ENCODE measurements around the gene WBP2. TPM values are rescaled to one million over a fixed set of nuclear protein-coding genes. Genes with fewer than 3 reads are reported as not detected.

The WBP2 gene
- total and polyA plus RNA-seq, 10 of the 15 experiments (the other 5 are each of a cell fraction or from before 2014, with no cell fraction given), result 1.5 to 57.3 (median 27.5) TPM

DNA sequence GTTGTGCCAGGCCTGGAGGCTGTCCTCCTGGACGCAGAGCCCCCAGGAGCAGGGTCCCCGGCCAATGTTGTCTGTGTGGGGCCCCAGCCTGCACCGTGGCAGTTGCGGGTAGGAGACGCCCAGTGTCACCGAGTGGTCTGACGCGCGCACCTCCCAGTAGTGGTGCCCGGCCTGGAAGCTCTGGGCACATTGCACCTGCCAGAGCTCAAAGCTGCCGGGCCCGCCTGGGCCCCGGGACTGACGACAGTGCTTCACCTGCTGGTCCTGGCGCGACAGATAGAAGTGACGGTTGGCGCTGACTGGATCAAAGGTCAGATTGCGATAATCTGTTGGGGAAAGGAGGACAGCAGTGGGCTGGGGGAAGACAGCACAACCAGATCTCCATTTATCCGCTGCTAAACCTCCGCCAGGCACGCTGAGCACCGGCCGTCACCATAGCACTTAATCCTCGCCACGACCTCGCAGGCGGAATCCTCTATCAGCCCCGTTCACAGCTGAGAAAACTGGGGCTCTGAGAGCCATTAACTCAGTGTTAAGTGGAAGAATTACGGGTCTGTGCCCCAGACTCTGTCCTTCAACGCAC lies 36.0 kb upstream of the WBP2 start:
- no peak overlapping the region for H3K9ac ChIP-seq (ENCODE audit: control insufficient read depth, insufficient read depth, low read length)
- in situ Hi-C loops (cut with MboI) (no loop called here), intact Hi-C loops (cut with micrococcal nuclease; ENCODE audit: unreplicated experiment) (no loop called here)
- H3K4me3 ChIP-seq, result no peak overlapping the region
- no peak overlapping the region for H3K4me2 ChIP-seq (ENCODE audit: control insufficient read depth, insufficient read depth)
- H2AFZ ChIP-seq (ENCODE audit: control insufficient read depth, low read depth, low read length), result no peak overlapping the region
- peaks cover 13% of the 10 kb centered on the region for H3K79me2 ChIP-seq (ENCODE audit: control insufficient read depth, insufficient read depth, low read length)
- H3K9me3 ChIP-seq (replicated peaks; ENCODE audit: control insufficient read depth, insufficient read depth, low read length), result no peaks in the 10 kb centered on the region
- BruUV-seq (replicated peaks), result no TSS peak
- DNase-seq (ENCODE audit: low read depth, low spot score), result no peak
- ChIA-PET CTCF (interaction anchor here (1.1 to 2.2 kb wide), 2 partner anchors 11 to 30 kb away, joined by 3 to 4 read pairs; no protein-coding TSS in a partner anchor), SMC1A (ENCODE audit: uncharacterized antibody, unreplicated experiment) (interaction anchor here (1.4 kb wide), 1 partner anchor 42 kb away, joined by 3 read pairs; no protein-coding TSS in a partner anchor), POLR2A (no interaction called here), RAD21 (ENCODE audit: unreplicated experiment) (no interaction called here)
- WGBS (ENCODE audit: insufficient coverage, insufficient replicate concordance, low lambda C conversion rate, missing lambda C conversion rate), result 97% methylated on average over 31 of the region's 31 CpGs
- no peaks in the 10 kb centered on the region for H3K27me3 ChIP-seq (replicated peaks in 1 of 2; ENCODE audit: control insufficient read depth in 2 of 2, insufficient read depth in 2 of 2, low read length in 1 of 2)
- no peak for ATAC-seq
- H3K4me1 ChIP-seq (ENCODE audit: control insufficient read depth, insufficient read depth, low read length), result peaks cover 6% of the 10 kb centered on the region
- peaks cover 0 to 4% of the 10 kb centered on the region in 2 experiments; a peak in 3 of 4 replicates for H3K36me3 ChIP-seq (ENCODE audit: control insufficient read depth in 2 of 2, insufficient read depth in 2 of 2, low read length in 1 of 2)
- H4K20me1 ChIP-seq (ENCODE audit: control insufficient read depth, insufficient read depth), result no peaks in the 10 kb centered on the region
- FAIRE-seq, result no peak
- no peak overlapping the region for H3K27ac ChIP-seq (ENCODE audit: control insufficient read depth, insufficient read depth)
- TF ChIP-seq NRF1 (conservative IDR thresholded peaks at IDR 0.05; ENCODE audit: low read depth, low read length) (no peak), ZNF24 (IDR thresholded peaks at IDR 0.05) (no peak), NR2C2 (IDR thresholded peaks at IDR 0.05; ENCODE audit: borderline replicate concordance, control insufficient read depth, insufficient read length, low read depth) (no peak), RUNX3 (IDR thresholded peaks at IDR 0.05; ENCODE audit: low read length) (no peak), IKZF1 (conservative IDR thresholded peaks at IDR 0.05) (no peak), FOXM1 (IDR thresholded peaks at IDR 0.05; ENCODE audit: low read depth, low read length) (no peak), NFYB (IDR thresholded peaks at IDR 0.05; ENCODE audit: insufficient read depth, low read depth, low read length) (no peak), ZNF384 (IDR thresholded peaks at IDR 0.05; ENCODE audit: borderline replicate concordance, low read depth, low read length) (no peak), CBX3 (IDR thresholded peaks at IDR 0.05; ENCODE audit: borderline replicate concordance, low read depth) (no peak), SIN3A (IDR thresholded peaks at IDR 0.05; ENCODE audit: low read depth, low read length) (no peak), HDGF (IDR thresholded peaks at IDR 0.05) (no peak), NBN (IDR thresholded peaks at IDR 0.05) (no peak)
- TF ChIP-seq, protein P1, sequence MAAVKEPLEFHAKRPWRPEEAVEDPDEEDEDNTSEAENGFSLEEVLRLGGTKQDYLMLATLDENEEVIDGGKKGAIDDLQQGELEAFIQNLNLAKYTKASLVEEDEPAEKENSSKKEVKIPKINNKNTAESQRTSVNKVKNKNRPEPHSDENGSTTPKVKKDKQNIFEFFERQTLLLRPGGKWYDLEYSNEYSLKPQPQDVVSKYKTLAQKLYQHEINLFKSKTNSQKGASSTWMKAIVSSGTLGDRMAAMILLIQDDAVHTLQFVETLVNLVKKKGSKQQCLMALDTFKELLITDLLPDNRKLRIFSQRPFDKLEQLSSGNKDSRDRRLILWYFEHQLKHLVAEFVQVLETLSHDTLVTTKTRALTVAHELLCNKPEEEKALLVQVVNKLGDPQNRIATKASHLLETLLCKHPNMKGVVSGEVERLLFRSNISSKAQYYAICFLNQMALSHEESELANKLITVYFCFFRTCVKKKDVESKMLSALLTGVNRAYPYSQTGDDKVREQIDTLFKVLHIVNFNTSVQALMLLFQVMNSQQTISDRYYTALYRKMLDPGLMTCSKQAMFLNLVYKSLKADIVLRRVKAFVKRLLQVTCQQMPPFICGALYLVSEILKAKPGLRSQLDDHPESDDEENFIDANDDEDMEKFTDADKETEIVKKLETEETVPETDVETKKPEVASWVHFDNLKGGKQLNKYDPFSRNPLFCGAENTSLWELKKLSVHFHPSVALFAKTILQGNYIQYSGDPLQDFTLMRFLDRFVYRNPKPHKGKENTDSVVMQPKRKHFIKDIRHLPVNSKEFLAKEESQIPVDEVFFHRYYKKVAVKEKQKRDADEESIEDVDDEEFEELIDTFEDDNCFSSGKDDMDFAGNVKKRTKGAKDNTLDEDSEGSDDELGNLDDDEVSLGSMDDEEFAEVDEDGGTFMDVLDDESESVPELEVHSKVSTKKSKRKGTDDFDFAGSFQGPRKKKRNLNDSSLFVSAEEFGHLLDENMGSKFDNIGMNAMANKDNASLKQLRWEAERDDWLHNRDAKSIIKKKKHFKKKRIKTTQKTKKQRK (IDR thresholded peaks at IDR 0.05; ENCODE audit: low read depth, low read length), result no peak
- TF ChIP-seq, protein P2, sequence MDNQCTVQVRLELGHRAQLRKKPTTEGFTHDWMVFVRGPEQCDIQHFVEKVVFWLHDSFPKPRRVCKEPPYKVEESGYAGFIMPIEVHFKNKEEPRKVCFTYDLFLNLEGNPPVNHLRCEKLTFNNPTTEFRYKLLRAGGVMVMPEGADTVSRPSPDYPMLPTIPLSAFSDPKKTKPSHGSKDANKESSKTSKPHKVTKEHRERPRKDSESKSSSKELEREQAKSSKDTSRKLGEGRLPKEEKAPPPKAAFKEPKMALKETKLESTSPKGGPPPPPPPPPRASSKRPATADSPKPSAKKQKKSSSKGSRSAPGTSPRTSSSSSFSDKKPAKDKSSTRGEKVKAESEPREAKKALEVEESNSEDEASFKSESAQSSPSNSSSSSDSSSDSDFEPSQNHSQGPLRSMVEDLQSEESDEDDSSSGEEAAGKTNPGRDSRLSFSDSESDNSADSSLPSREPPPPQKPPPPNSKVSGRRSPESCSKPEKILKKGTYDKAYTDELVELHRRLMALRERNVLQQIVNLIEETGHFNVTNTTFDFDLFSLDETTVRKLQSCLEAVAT (IDR thresholded peaks at IDR 0.05), result no peak
- TF ChIP-seq, protein P3, sequence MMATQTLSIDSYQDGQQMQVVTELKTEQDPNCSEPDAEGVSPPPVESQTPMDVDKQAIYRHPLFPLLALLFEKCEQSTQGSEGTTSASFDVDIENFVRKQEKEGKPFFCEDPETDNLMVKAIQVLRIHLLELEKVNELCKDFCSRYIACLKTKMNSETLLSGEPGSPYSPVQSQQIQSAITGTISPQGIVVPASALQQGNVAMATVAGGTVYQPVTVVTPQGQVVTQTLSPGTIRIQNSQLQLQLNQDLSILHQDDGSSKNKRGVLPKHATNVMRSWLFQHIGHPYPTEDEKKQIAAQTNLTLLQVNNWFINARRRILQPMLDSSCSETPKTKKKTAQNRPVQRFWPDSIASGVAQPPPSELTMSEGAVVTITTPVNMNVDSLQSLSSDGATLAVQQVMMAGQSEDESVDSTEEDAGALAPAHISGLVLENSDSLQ (IDR thresholded peaks at IDR 0.05), result no peak
- TF ChIP-seq, protein P4, sequence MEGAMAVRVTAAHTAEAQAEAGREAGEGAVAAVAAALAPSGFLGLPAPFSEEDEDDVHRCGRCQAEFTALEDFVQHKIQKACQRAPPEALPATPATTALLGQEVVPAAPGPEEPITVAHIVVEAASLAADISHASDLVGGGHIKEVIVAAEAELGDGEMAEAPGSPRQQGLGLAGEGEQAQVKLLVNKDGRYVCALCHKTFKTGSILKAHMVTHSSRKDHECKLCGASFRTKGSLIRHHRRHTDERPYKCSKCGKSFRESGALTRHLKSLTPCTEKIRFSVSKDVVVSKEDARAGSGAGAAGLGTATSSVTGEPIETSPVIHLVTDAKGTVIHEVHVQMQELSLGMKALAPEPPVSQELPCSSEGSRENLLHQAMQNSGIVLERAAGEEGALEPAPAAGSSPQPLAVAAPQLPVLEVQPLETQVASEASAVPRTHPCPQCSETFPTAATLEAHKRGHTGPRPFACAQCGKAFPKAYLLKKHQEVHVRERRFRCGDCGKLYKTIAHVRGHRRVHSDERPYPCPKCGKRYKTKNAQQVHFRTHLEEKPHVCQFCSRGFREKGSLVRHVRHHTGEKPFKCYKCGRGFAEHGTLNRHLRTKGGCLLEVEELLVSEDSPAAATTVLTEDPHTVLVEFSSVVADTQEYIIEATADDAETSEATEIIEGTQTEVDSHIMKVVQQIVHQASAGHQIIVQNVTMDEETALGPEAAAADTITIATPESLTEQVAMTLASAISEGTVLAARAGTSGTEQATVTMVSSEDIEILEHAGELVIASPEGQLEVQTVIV (IDR thresholded peaks at IDR 0.05; ENCODE audit: borderline replicate concordance, partially characterized antibody), result no peak

Data from GM12878 (cell line).